Regular cardiac myocyte (primary cell): Measurements from ENCODE around the gene KRTAP2-2. TPM values are rescaled to one million over a fixed set of nuclear protein-coding genes. Genes with fewer than 3 reads are reported as not detected.

Experiments
- total RNA-seq: library from RNA; depleted of rRNA; stranded (reverse); fragments of >200 nt; gene quantifications from 2 replicates; pipeline ENCODE4 v1.2.3, GENCODE V29; 2014

Gene KRTAP2-2, protein sequence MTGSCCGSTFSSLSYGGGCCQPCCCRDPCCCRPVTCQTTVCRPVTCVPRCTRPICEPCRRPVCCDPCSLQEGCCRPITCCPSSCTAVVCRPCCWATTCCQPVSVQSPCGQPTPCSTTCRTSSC
- total RNA-seq: not detected in 2 replicates

DNA sequence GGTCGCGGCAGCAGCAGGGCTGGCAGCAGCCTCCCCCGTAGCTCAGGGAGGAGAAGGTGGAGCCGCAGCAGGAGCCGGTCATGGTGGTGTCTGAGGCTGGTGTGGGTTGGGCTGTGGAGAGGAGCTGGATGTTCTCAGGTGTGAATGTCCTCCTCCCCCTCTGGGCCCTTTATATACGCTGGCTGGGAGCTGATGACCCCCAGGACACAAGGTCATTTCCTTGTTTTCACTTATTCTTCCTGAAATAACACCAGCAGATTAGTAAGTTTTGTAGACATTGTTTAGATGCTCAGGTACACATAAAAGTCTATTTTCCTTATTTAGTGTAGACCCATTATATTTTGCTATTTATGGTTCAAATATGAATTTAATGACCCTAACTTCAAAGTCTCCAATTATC, at the start of gene KRTAP2-2:
TSS of gene KRTAP2-2 (minus strand) at position 101 of the 400 bp plus-strand sequence. CDS start at position 82, 19 bp downstream.

GRCh38 chr17:41101586-41102259, 46.7 kb upstream of the KRTAP2-2 start, which contains the start of gene KRTAP4-16:
Gene KRTAP4-16 (minus strand): TSS chr17:41102209. CDS start chr17:41102209, 0 bp downstream.

GRCh38 chr17:41098042-41098441, 43.0 kb upstream of the KRTAP2-2 start, which contains the start of gene KRTAP4-8:
Gene KRTAP4-8 (minus strand): TSS chr17:41098142. CDS start chr17:41098084, 58 bp downstream.

DNA sequence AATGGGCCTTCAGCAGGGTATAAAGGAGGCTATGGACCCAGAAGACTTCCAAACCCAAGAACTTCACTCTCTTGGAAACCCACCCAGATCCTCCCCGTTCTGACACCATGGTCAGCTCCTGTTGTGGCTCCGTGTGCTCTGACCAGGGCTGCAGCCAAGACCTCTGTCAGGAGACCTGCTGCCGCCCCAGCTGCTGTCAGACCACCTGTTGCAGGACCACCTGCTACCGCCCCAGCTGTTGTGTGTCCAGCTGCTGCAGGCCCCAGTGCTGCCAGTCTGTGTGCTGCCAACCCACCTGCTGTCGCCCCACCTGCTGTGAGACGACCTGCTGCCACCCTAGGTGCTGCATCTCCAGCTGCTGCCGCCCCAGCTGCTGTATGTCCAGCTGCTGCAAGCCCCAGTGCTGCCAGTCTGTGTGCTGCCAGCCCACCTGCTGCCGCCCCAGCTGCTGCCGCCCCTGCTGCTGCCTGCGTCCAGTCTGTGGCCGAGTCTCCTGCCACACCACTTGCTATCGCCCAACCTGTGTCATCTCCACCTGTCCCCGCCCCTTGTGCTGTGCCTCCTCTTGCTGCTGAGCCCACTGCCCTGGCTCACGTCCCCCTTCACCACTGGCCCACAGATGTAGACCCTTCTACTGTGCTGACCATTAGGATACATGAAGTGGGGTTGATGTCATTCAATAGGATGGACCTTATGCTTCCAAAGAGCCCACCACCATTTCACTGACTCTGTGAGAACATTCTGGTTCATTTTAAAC, 29.2 kb upstream of the KRTAP2-2 start, which contains the start of gene KRTAP4-7:
TSS of gene KRTAP4-7 (plus strand) at position 51 of the 757 bp plus-strand sequence. CDS start at position 108, 57 bp downstream.

GRCh38 chr17:41065829-41066624, 11.0 kb upstream of the KRTAP2-2 start, which contains the start of gene KRTAP2-4:
Gene KRTAP2-4 (minus strand): TSS chr17:41065879. CDS start chr17:41065845, 34 bp downstream.

DNA sequence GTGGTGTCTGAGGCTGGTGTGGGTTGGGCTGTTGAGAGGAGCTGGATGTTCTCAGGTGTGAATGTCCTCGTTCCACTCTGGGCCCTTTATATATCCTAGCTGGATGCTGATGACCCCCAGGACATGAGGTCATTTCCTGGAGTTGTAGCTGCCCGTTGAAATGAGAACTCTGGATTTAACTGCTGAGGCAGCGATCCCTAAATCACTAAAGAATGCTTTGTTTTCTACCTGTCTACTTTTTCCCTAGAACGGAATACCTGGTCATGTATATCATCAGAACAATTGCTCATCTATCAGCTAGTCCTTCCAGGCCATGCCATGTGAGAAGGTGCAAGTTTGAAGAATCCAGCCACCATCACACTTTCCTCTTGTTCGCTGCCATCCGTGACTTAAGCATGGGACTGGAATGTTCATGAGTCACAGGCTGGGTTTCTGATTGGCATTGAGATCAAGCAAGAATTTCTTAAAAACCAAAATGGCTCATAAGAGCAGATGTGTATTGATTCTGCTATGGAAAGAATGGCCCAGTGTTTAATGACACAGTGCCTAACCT, 5.1 kb upstream of the KRTAP2-2 start, which contains the start of gene KRTAP2-3:
TSS of gene KRTAP2-3 (minus strand) at position 63 of the 553 bp plus-strand sequence. CDS start 64 bp downstream, outside the sequence.

DNA sequence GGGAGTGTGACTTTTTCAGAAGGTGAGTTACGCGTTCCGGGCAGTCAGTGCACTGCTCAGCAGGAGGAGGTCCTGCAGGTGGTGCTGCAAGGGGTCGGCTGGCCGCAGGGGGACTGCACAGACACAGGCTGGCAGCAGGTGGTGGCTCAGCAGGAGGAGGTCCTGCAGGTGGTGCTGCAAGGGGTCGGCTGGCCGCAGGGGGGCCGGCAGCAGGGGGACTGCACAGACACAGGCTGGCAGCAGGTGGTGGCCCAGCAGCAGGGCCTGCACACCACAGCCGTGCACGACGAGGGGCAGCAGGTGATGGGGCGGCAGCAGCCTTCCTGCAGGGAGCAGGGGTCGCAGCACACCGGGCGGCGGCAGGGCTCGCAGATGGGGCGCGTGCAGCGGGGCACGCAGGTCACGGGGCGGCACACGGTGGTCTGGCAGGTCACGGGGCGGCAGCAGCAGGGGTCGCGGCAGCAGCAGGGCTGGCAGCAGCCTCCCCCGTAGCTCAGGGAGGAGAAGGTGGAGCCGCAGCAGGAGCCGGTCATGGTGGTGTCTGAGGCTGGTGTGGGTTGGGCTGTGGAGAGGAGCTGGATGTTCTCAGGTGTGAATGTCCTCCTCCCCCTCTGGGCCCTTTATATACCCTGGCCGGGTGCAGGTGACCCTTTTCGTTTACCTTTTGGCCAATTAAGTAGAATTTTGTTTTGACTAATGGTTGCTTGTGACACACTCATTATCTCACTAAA, 8.1 kb downstream of the KRTAP2-2 start, which contains the start of gene KRTAP2-1:
TSS of gene KRTAP2-1 (minus strand) at position 582 of the 731 bp plus-strand sequence. CDS start at position 533, 49 bp downstream.

DNA sequence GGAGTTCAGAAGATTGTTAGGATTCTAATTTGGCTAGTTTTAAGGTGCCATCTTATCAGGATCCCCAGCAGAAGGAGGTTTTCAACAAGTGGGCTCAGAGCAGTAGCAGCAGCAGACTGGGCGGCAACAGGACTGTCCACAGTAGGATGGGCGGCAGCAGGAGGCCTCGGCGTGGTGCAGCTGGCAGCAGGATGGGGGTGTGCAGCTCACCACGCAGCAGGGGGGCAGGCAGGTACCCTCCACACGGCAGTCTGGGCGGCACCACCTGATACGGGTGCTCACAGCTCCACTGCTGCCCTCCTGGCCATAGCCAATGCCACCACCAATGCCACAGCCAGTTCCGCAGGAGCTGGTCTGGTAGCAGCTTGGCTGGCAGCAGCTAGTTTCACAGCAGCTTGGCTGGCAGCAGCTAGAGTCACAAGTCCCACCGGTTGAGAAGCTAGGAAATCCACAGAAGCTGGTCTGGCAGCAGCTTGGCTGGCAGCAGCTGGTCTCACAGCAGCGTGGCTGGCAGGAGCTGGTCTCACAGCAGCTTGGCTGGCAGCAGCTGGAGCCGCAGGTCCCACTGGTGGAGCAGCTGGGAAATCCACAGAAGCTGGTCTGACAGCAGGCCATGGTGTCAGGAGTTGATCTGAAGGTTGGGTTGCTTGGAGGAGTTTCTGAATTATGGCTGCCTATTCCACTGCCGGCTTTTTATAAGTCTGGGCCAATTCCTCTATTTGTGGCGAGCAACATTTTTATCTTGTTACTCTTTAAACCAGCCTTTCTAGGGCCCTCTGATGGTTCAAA, 14.1 kb downstream of the KRTAP2-2 start, which contains the start of gene KRTAP1-1:
TSS of gene KRTAP1-1 (minus strand) at position 668 of the 789 bp plus-strand sequence. CDS start at position 615, 53 bp downstream.

GRCh38 chr17:41034346-41034935, 20.6 kb downstream of the KRTAP2-2 start, which contains the start of gene KRTAP1-3:
Gene KRTAP1-3 (minus strand): TSS chr17:41034874. CDS start chr17:41034821, 53 bp downstream.

GRCh38 chr17:41029633-41030245, 25.3 kb downstream of the KRTAP2-2 start, which contains the start of gene KRTAP1-4:
Gene KRTAP1-4 (minus strand): TSS chr17:41030195. CDS start chr17:41030078, 117 bp downstream.

GRCh38 chr17:41026715-41027471, 28.1 kb downstream of the KRTAP2-2 start, which contains the start of gene KRTAP1-5:
Gene KRTAP1-5 (minus strand): TSS chr17:41027208. CDS start chr17:41027155, 53 bp downstream.

GRCh38 chr17:41008811-41009210, 46.2 kb downstream of the KRTAP2-2 start, which contains the start of gene KRTAP3-1:
Gene KRTAP3-1 (minus strand): TSS chr17:41009128. CDS start chr17:41009074, 54 bp downstream.

Other genes starting within 250 kb of the KRTAP2-2 start
- gene KRT10, start 232.6 kb downstream of the KRTAP2-2 start, total RNA-seq: 3.9 and 8.8 TPM in 2 replicates
- not detected in 2 replicates for gene KRT12, start 188.0 kb downstream of the KRTAP2-2 start, total RNA-seq
- not detected in 2 replicates for gene KRT20, start 170.0 kb downstream of the KRTAP2-2 start, total RNA-seq
- under 0.01 TPM in 1 of 2 replicates, not detected in the other for gene KRT23, start 117.6 kb downstream of the KRTAP2-2 start, total RNA-seq
- 0.28 TPM in 1 of 2 replicates, not detected in the other for gene KRT39, start 88.3 kb downstream of the KRTAP2-2 start, total RNA-seq
- not detected in 2 replicates for gene KRT40, start 70.9 kb downstream of the KRTAP2-2 start, total RNA-seq
- gene KRTAP3-3, start 61.1 kb downstream of the KRTAP2-2 start, total RNA-seq: not detected in 2 replicates
- gene KRTAP3-2, start 55.3 kb downstream of the KRTAP2-2 start, total RNA-seq: not detected in 2 replicates
- not detected in 2 replicates for gene KRTAP3-1, start 46.1 kb downstream of the KRTAP2-2 start, total RNA-seq
- gene KRTAP1-5, start 28.0 kb downstream of the KRTAP2-2 start, total RNA-seq: 1.9 and 5.1 TPM in 2 replicates
- gene KRTAP1-4, start 25.0 kb downstream of the KRTAP2-2 start, total RNA-seq: not detected in 2 replicates
- not detected in 2 replicates for gene KRTAP1-3, start 20.4 kb downstream of the KRTAP2-2 start, total RNA-seq
- gene KRTAP1-1, start 13.8 kb downstream of the KRTAP2-2 start, total RNA-seq: under 0.01 TPM in 1 of 2 replicates, not detected in the other
- gene KRTAP2-1, start 7.9 kb downstream of the KRTAP2-2 start, total RNA-seq: not detected in 2 replicates
- under 0.01 and 0.77 TPM in 2 replicates for gene KRTAP2-3, start 4.9 kb upstream of the KRTAP2-2 start, total RNA-seq
- 0.28 TPM in 1 of 2 replicates, not detected in the other for gene KRTAP2-4, start 10.6 kb upstream of the KRTAP2-2 start, total RNA-seq
- not detected in 2 replicates for gene KRTAP4-7, start 28.9 kb upstream of the KRTAP2-2 start, total RNA-seq
- gene KRTAP4-8, start 42.9 kb upstream of the KRTAP2-2 start, total RNA-seq: not detected in 2 replicates
- not detected in 2 replicates for gene KRTAP4-16, start 47.0 kb upstream of the KRTAP2-2 start, total RNA-seq
- not detected in 2 replicates for gene KRTAP4-9, start 50.2 kb upstream of the KRTAP2-2 start, total RNA-seq
- gene KRTAP4-11, start 63.1 kb upstream of the KRTAP2-2 start, total RNA-seq: not detected in 2 replicates
- not detected in 2 replicates for gene KRTAP4-12, start 69.0 kb upstream of the KRTAP2-2 start, total RNA-seq
- gene KRTAP4-6, start 85.3 kb upstream of the KRTAP2-2 start, total RNA-seq: not detected in 2 replicates
- gene KRTAP4-5, start 94.6 kb upstream of the KRTAP2-2 start, total RNA-seq: not detected in 2 replicates
- not detected in 2 replicates for gene KRTAP4-4, start 105.5 kb upstream of the KRTAP2-2 start, total RNA-seq
- gene KRTAP4-3, start 113.0 kb upstream of the KRTAP2-2 start, total RNA-seq: not detected in 2 replicates
- not detected in 2 replicates for gene KRTAP4-2, start 123.0 kb upstream of the KRTAP2-2 start, total RNA-seq
- gene KRTAP4-1, start 129.7 kb upstream of the KRTAP2-2 start, total RNA-seq: not detected in 2 replicates
- not detected in 2 replicates for gene KRTAP9-1, start 134.7 kb upstream of the KRTAP2-2 start, total RNA-seq
- gene KRTAP9-2, start 171.4 kb upstream of the KRTAP2-2 start, total RNA-seq: not detected in 2 replicates
- gene KRTAP9-3, start 177.2 kb upstream of the KRTAP2-2 start, total RNA-seq: not detected in 2 replicates
- not detected in 2 replicates for gene KRTAP9-8, start 182.8 kb upstream of the KRTAP2-2 start, total RNA-seq
- gene KRTAP9-4, start 194.5 kb upstream of the KRTAP2-2 start, total RNA-seq: not detected in 2 replicates
- gene KRTAP9-9, start 200.2 kb upstream of the KRTAP2-2 start, total RNA-seq: not detected in 2 replicates
- gene KRTAP9-6, start 210.1 kb upstream of the KRTAP2-2 start, total RNA-seq: not detected in 2 replicates
- not detected in 2 replicates for gene KRTAP9-7, start 220.5 kb upstream of the KRTAP2-2 start, total RNA-seq
- not detected in 2 replicates for gene KRTAP29-1, start 247.6 kb upstream of the KRTAP2-2 start, total RNA-seq